GM10847 (cell line): ENCODE results near the gene SLC22A6.

Experiments used
- POLR2A ChIP-seq: IDR thresholded peaks from 2 replicates; pipeline ENCODE4 v1.6.1; 2011; ENCODE audit not compliant: insufficient read length; ENCODE audit errors: extremely low read depth

Gene SLC22A6, protein sequence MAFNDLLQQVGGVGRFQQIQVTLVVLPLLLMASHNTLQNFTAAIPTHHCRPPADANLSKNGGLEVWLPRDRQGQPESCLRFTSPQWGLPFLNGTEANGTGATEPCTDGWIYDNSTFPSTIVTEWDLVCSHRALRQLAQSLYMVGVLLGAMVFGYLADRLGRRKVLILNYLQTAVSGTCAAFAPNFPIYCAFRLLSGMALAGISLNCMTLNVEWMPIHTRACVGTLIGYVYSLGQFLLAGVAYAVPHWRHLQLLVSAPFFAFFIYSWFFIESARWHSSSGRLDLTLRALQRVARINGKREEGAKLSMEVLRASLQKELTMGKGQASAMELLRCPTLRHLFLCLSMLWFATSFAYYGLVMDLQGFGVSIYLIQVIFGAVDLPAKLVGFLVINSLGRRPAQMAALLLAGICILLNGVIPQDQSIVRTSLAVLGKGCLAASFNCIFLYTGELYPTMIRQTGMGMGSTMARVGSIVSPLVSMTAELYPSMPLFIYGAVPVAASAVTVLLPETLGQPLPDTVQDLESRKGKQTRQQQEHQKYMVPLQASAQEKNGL

DNA sequence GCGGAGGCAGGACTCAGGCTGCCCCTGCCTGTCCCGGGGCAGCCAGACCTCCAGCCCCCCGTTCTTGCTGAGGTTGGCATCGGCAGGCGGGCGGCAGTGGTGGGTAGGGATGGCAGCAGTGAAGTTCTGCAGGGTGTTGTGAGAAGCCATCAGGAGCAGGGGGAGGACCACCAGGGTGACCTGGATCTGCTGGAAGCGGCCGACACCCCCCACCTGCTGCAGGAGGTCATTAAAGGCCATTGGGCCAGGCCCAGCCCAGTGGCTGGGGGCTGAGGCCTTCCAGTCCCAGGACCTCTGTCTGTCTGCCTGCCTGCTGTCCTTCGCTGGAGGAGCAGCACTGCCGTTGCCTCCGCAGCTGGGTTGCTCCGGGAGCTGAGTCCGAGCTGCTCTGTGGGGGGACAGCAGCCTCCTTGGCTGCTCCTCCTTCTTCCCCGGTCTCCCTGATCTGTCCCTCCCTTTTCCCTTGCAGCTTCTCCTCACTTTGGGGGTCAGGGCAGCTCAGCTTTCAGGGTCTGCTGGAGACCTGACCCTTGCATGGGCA lies at the start of gene SLC22A6:
Gene SLC22A6, minus strand, starts transcription at position 517 of the 541 bp plus-strand sequence. Its CDS starts 277 bp downstream, at position 240.
- TF ChIP-seq POLR2A: no peak

DNA sequence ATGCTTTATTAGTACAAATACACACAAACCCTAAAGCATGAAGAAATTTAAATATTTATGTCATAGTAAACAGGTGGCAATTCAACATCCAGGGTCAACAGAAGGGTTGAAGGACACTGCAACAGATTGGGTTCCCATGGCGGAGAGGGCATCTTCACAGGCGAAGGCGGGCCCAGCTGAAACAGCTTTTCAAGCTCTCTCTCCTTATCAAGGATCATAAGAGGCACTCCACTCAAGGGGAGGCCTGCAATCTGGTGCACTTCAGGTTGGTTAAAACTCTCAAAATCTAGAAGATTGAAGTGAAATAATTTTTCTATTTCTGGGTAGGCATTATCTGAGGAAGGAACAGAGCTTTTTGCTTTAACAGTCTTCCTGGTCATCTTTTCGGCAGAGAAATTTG lies 47.7 kb upstream of the SLC22A6 start:
- TF ChIP-seq POLR2A: no peak

DNA sequence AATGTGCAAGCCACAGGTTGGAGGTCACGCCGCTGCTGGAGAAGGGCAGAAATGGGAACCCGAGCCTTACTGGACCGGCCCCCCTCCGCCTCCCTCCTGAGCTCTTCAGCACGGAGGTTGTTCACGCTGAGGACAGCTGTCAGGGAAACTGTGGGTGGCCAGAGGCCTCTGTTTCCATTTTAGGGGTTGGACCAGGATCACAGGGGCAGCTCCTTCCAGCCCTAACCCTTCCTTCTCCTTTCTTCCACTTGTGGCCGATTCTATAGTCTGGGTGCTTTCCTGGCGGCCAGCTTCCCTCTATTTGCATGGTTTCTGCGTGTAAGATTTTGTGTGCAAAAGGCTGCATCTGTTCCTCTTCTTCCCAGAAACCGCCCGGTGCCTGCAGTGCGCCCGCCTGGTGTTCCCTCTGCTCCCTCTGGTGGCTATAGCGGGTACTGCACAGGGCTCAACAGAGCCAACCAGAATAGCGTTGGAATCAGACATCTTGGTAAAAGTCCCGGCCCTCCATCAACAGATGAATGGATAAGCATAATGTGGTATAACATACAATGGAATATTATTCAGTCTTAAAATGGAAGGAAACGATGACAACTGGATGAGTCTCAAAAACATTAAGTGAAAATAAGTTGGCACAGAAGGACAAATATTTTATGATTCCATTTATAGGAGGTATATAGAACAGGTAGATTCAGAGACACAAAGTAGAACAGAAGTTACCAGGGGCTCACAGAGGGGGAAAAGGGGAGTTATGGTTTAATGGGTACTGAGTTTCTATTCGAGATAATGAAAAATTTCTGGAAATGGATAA lies 39.3 kb upstream of the SLC22A6 start:
- no peak for TF ChIP-seq POLR2A

DNA sequence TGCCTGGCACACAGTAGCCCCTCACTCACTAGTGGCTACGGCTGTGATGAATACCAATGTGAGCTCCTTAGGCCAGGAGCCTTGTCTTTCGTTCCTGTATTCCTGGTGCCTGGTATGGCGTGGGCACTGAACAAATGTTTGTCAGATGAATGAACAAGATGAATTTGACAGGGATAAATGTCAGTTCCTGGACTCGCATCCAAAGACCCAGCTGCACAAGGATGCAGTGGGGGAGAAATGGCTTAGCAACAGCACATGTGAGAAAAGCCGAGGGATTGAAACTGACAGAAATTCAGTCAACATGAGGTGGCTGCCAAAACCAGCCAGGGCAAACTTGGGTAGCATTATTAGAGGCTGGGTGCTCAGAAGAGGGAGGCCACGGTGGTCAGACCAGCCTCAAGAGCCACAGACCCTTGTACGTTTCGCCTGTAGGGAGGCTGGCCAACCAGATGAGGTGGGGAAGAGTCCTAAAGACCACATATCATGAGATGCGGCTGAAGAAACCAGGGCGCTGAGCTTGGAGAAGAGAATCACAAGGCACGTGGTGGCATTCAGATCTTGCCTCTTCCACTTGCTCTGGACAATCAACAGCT lies 38.6 kb upstream of the SLC22A6 start:
- TF ChIP-seq POLR2A: no peak

DNA sequence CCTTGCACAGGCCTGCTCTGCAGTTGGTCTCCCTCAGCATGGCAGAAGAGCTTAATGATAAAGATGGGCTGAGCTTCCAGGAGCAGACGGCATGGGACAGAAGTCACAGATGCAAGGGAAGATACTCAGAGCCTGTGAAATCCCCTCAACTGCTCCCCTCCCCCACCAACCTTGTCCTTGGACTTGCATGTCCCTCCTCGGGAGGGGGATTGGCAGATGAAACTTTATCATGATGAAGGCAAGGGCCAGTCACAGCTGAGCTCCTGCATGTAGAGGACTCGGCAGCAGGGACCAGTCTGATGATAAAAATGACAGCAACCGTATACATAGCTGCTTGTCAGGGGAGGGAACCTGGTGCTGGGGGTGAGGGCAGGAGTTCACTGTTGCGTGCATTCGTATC lies 37.7 kb upstream of the SLC22A6 start:
- TF ChIP-seq POLR2A: no peak

DNA sequence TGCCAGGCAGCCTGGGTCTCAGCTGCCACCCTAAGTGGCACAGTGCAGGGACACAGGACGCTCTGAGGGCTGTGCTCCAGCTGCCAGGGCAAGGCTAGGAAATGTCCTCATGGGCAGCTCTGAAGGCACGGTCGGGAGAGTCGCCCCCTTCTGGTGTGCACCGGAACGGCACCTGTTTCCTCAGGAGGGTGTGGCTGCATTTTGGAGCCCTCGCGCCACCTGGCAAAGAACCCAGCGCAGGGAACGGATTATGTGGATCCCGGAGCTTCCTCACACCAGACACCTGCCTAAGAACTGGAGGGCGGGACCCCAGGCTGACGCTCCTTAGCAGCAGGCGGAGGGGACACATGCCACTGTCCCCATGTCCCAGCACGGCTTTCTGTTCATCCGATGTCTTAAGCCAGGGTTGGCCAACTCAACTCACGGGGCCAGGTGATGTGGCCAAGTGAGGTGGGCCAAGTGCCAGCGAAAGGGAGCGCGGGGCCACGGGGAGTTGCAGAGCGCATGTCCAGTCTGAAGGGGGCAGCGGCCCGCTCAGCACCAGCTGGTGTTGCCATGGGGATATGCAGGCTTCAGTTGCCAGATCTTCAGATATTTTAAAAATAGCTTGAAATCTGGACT lies 36.0 kb upstream of the SLC22A6 start:
- TF ChIP-seq POLR2A: no peak

DNA sequence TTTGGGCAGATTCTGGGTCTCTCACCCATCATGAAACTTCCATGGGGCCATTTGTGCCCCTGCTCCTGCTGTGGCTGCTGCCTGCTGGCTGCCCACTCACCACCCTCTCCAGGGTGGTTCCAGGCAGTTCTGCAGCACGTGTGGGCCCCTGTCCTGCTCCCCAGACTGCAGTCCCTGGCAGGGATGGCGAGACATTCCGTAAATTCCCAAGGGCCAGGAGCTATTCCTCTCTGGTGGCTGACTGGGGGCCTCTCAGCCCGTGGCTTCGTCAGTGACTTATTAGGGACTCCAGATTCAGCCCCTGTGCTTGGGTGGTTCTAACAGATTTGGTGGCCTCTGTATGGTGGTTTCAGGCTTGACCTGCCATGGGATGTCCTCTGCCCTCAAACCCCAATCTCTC lies 34.7 kb upstream of the SLC22A6 start:
- TF ChIP-seq POLR2A: no peak

DNA sequence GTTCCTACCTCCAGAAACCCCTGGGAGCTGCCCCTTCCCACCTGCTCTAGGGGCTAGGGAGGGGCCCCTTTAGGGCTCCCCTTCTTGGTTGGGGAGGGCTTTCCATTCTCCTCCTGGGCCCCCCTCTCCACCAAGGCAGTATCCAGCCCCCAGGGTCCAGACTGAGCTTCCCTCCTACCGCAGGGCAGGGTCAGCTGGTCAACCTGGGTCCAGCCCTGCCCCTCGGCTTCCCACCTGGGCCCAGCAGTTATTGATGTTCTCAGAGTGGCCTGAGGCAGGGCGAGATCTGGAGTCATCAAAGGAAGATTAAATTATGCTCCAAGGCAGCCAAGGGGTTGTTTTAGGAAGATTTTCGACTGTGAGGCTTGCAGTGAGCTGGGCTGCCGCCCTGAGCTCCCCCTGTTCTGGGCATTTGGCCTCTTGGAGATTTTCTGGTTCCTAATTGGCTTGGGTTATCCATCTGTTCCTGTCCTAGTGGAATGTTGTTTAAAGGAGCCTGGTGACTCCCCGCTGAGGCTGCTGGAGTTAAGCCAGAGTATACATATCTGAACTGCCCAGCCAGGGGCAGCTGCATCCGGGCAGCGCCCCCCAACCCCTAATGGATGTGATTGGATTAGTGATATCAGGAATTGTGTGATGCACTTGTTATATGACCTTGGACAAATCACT lies 32.7 kb upstream of the SLC22A6 start:
- TF ChIP-seq POLR2A: no peak

DNA sequence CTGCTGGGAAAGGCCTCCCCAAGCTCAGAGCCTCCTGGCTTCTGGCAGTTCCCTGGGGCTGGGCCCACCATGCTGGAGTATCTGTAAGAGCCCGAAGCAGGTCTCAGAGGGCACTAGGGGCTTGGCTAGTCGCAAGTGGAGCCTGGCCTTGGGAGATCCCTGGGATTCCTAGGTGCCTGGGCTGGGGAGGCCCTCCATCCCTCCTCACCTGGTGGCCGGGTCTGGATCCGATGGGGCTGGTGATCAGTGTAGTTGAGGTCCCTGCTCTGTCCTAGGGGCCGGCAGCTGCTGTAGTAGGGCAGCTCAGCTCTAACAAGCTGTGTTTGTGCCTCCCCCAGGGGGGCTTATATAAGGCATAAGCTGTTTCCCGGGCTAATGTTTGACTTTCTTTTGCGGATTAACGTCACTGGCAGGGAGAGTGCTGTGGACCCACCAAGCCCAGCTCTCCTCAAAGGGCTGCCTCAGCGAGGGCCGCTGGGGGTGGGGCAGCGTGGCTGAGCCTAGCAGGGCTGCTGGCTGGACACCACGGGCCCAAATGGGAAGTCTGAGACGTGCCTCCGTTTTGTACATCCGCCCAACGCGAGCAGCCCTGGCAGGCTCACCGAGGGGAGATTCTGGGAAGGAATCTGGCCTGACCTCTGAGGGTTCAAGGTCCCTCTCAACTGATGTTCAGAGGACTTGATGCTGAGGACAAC lies 30.9 kb upstream of the SLC22A6 start, which contains the start of gene SLC22A8:
Gene SLC22A8, minus strand, starts transcription at position 321 of the 695 bp plus-strand sequence. CDS start 883 bp downstream, outside the sequence.
- no peak for TF ChIP-seq POLR2A

DNA sequence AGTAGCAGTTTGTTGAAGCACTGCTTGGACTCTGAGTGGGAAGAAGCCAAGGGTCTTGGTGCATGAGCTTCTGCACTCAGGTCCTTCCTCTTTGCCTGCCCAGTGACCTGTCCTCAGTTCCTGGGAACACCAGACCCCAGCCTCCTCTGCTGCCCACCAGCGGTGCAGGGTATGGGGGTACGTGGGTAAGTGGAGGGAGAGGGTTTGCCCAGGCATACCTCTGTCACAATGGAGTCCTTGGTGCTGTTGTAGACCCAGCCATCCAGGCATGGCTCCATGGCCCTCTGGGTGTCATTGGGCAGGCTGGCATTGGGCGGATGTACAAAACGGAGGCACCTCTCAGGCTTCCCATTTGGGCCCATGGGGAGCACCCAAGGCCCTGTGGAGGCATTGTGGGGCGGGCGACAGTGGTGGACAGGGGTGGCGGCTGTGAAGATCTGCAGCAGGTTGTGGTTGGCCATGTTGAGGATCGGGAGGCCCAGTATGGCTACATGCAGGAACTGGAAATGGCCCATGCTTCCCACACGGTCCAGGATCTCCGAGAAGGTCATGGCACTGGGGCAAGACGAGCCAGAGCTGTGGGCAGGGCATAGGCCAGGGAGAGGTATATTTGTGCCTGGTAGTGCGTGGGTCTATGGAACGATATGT lies 29.8 kb upstream of the SLC22A6 start:
- no peak for TF ChIP-seq POLR2A

DNA sequence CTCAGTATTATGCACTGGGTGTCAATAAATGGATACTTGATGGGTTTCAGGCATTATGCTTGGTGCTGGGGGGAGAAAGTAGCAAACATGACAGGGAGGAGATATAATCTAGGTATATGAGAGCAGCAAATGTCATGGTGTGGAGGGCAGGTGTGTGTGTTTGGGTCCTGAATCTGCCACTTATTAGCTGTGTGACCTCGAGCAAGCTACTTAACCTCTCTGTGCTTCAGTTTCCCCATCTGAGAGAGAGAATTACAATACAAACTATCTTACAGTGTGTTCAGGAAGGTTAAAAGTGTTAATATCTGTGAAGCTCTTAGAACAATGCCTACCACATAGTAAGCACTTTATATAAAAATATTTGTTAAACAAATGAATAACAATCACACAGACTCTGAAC lies 28.1 kb upstream of the SLC22A6 start:
- TF ChIP-seq POLR2A: no peak

DNA sequence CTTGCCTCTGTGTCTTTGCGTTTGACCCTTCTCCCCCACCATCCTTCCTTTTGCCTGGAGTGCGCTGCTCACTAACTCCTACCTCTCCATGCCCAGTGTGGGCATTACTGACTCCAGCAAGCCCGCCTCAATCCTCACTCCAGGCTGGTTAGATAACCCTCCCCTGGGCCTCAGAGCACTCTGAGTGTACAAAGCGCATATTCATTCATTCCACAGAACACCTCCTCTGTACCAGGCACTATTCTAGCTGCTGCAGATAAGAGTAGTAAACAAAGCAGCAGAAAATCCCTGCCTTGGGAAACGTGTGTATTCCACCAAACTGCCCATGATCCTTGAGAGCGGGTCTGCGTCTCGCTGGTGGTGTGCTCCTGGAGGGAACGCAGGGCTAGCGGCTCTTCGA lies 27.7 kb upstream of the SLC22A6 start:
- no peak for TF ChIP-seq POLR2A

DNA sequence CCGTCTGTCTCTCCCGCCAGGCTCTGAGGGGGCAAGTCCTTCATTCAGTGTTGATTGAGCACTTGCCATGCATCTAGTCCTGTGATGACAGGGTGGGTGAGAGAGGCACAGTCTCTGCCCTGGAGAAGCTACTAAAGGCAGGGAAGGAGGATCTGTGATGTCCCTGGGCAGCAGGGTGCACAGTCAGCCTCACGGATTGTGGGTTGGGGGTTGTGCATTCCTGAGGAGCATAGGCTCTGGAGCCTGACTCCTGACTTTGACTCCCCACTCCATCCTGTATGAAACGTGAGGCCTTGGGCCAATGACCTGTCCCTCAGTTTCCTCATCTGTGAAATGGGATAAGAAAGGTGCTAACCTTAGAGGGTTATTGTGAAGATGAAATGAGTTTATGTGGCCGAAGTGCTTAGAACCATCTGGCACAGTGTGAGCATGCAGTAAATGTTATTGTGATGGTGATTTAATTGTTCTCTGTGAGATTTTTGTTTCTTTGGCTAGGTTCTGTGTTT lies 26.2 kb upstream of the SLC22A6 start:
- TF ChIP-seq POLR2A: no peak

DNA sequence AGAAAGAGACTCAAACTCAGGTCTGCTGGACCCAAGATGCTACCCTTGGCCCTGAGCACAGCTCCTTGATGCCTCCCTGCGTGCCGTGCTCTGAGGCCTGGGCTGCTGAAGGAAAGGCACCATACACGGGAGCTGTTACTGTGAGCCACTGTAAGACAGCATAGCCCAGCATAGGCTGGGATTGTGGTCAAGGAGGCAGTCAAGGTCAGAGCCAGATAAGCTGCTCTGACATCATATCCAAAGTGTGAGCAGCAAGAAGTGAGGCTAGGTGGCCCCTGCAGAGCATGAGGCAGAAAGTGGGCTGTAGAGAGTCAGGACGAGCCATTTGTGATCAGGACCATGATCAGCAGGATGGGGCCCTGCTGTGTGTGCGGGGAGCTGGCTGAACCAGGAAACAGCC lies 23.2 kb upstream of the SLC22A6 start:
- TF ChIP-seq POLR2A: no peak
